Activated T-helper 17 cell treated with anti-CD3 and anti-CD28 coated beads, Interleukin-2, amount 50 U/mL, for 72 hours (primary cell): ENCODE measurements around the gene ZDHHC11. TPM values are rescaled to one million over a fixed set of nuclear protein-coding genes. Genes with fewer than 3 reads are reported as not detected.
"Not testable (repeated sequence)": the region's sequence is repeated elsewhere in the genome, so short reads cannot be mapped to it uniquely, and the experiment has no call there.

Experiments
- ATAC-seq: fragments of 150-1000 bp; cut with Tn5 transposase; replicated peaks from 2 replicates; pipeline ENCODE4 v1.10.0; 2021; ENCODE audit warnings: mild to moderate bottlenecking, moderate library complexity
- H3K27ac Mint-ChIP-seq: one replicate; pipeline ENCODE4 v1.8.0; 2022; ENCODE audit warnings: mixed read lengths
- H3K27me3 Mint-ChIP-seq: one replicate; pipeline ENCODE4 v1.8.0; 2022; ENCODE audit warnings: mixed read lengths
- H3K36me3 Mint-ChIP-seq: one replicate; pipeline ENCODE4 v1.8.0; 2022; ENCODE audit warnings: low read depth, mild to moderate bottlenecking, mixed read lengths
- H3K4me1 Mint-ChIP-seq: one replicate; pipeline ENCODE4 v1.8.0; 2022; ENCODE audit warnings: mixed read lengths
- H3K4me3 Mint-ChIP-seq: one replicate; pipeline ENCODE4 v1.8.0; 2022; ENCODE audit warnings: mild to moderate bottlenecking, mixed read lengths
- H3K9me3 Mint-ChIP-seq: one replicate; pipeline ENCODE4 v1.8.0; 2022; ENCODE audit warnings: mixed read lengths
- total RNA-seq, 2 donors: library from RNA; stranded (reverse); gene quantifications; one replicate each; pipeline ENCODE4 v1.2.3, GENCODE V29; 2022

Gene ZDHHC11
- total RNA-seq, 2 donors from 2014 or later, result 13.6 to 26.8 TPM

DNA sequence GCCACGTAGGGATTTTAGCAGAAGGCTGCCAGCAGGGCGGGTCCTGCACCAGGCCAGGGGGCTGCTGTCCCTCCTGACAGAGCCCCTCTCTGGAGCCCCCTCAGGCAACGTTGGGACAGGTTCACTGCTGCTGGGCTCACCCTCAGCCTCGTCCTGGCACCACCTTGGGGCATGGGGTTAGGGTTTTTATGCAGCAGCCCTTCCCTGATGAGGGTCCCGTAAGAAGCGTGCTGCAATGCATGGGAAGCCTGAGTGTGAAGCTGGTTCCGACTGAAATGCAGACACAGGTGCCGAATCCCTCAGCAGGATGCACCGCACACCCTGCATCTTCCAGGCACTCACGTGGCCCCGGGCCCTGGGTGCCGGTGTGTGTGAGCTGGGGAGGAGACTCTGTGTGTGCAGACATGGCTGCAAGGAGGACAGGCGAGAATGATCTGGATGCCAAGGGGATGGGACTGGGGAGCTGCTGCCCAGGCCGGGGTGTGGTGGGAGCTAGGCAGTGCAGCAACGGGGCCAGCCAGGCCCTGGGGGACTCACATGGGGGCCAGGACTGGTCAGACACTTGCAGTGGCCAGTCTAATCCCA lies 93.3 kb downstream of the ZDHHC11 start:
- Mint-ChIP-seq H3K4me3 (no peak overlapping the region), H3K4me1 (peaks cover 15% of the 10 kb centered on the region), H3K27me3 (no peaks in the 10 kb centered on the region), H3K36me3 (peaks cover 5% of the 10 kb centered on the region), H3K27ac (peak overlapping the region; percentile 28), H3K9me3 (no peaks in the 10 kb centered on the region)
- no peak for ATAC-seq

DNA sequence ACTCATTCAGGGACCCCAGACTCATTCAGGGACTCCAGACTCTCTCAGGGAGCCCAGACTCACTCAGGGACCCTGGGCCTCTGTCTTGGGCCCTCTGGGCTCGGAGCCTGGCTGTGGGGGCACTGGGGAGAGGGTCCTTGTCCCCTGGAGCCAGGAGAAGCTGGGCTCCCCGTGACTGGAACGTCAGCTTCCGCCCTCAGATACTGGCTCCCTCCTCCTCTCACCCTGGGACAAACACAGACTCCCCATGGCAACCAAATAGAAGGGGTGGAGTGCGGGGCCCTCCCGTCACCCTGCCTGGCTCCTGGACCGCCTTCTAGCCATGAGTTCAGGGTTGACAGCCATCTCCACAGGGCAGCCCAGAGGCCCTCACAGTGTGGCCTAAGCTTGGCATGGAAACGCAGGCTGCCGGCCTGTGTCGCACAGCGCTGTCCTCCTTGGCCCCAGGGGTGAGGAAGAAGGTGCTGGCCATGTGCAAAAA lies 93.9 kb downstream of the ZDHHC11 start:
- no peak for ATAC-seq
- peaks cover 5% of the 10 kb centered on the region for H3K36me3 Mint-ChIP-seq
- H3K4me3 Mint-ChIP-seq, result no peak overlapping the region
- peaks cover 15% of the 10 kb centered on the region for H3K4me1 Mint-ChIP-seq
- H3K9me3 Mint-ChIP-seq, result no peaks in the 10 kb centered on the region
- H3K27ac Mint-ChIP-seq, result no peak overlapping the region
- H3K27me3 Mint-ChIP-seq, result no peaks in the 10 kb centered on the region

DNA sequence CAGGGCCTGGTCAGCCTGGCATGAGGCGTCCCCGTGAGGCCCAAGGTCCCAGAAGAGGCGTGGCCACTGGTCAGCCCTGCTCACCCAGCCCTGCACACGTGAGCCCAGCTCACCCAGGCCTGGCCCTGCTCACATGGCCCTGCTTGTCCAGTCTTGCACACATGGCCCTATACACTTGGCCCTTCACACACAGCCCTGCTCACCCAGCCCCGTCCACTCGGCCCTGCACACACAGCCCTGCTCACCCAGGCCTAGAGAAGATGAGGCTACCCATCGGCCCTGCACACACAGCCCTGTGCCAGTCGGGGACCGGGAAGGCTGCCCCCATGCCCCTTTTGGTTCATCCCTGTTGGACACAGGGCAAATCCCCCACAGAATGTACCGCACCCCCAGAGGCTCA lies 94.6 kb downstream of the ZDHHC11 start:
- H3K9me3 Mint-ChIP-seq, result no peaks in the 10 kb centered on the region
- peaks cover 15% of the 10 kb centered on the region for H3K4me1 Mint-ChIP-seq

DNA sequence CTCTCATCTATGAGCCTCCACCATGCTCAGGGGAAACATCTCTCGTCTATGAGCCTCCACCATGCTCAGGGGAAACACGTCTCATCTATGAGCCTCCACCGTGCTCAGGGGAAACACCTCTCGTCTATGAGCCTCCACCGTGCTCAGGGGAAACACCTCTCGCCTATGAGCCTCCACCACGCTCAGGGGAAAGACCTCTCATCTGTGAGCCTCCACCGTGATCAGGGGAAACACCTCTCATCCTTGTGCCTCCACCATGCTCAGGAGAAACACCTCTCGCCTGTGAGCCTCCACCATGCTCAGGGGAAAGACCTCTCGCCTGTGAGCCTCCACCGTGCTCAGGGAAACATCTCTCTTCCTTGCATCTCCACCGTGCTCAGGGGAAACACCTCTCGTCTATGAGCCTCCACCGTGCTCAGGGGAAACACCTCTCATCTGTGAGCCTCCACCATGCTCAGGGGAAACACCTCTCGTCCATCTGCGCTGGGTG lies 96.6 kb downstream of the ZDHHC11 start:
- ATAC-seq, result peak; percentile 57
- Mint-ChIP-seq H3K27ac (peak overlapping the region; percentile 90), H3K4me1 (peaks cover 13% of the 10 kb centered on the region), H3K4me3 (peak overlapping the region; percentile 55)
- not testable (repeated sequence) for H3K9me3 Mint-ChIP-seq, H3K36me3 Mint-ChIP-seq, H3K27me3 Mint-ChIP-seq

More for the DNA sequence above, 94.6 kb downstream of the ZDHHC11 start:
- H3K27me3 Mint-ChIP-seq, result no peaks in the 10 kb centered on the region
- H3K4me3 Mint-ChIP-seq, result no peak overlapping the region
- ATAC-seq, result no peak
- H3K27ac Mint-ChIP-seq, result no peak overlapping the region
- peaks cover 5% of the 10 kb centered on the region for H3K36me3 Mint-ChIP-seq

DNA sequence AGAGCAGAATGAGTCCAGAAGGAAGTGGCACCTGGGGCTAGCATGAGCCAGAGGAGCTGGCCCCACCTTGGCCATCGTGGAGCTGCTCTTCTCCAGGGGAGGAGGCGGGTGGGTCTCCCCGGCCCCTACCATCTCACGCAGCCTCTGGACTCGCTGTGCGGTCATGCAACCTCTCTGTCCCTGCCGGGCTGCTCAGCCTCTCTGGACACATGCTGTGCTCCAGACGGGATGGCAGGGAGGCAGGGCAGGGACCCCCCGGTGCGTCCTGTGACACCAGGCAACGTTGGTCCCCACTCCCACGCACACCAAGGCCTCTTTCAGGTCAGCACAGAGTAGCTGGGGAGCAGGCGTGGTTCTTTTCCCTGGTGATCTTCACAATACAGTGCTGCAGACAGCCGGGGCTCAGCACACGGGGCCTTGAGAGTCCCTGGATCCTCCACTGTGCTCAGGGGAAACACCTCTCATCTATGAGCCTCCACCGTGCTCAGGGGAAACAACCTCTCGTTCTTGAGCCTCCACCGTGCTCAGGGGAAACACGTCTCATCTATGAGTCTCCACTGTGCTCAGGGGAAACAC lies 97.1 kb downstream of the ZDHHC11 start:
- peak; percentile 69 for ATAC-seq
- not testable (repeated sequence) for H3K9me3 Mint-ChIP-seq, H3K36me3 Mint-ChIP-seq, H3K4me1 Mint-ChIP-seq, H3K27me3 Mint-ChIP-seq
- Mint-ChIP-seq H3K4me3 (peak overlapping the region; percentile 55), H3K27ac (peak overlapping the region; percentile 90)

DNA sequence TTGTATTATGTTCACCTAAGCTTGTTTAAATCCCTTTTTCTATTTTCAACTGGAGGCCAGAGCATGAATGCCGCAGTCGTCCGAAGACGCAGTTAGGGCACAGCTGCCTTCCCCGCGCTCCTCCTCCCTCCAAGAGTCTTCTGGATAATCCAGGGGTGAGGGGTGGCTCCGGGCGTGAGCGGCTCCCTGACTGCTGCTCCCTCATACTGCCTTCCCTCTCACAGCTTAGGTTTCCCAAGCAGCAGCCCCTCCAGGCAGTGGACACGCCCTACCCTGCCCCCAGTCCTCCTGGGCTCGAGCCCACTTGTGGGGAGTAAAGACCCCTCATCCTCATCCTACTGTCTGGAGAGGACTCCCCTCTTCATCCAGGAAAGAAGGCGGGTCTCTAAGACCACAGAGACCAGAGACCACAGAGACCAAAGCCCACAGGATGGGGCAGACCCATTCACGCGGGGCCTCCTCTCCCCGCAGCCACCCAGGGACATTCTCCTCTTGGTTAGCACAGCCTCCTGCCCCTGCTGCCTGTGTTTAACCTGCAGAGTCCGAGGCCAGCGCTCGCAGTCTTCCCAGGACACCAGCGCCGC lies 98.2 kb downstream of the ZDHHC11 start:
- H3K4me1 Mint-ChIP-seq, ATAC-seq, H3K4me3 Mint-ChIP-seq, H3K27me3 Mint-ChIP-seq, H3K36me3 Mint-ChIP-seq, H3K27ac Mint-ChIP-seq, H3K9me3 Mint-ChIP-seq: not testable (repeated sequence)

DNA sequence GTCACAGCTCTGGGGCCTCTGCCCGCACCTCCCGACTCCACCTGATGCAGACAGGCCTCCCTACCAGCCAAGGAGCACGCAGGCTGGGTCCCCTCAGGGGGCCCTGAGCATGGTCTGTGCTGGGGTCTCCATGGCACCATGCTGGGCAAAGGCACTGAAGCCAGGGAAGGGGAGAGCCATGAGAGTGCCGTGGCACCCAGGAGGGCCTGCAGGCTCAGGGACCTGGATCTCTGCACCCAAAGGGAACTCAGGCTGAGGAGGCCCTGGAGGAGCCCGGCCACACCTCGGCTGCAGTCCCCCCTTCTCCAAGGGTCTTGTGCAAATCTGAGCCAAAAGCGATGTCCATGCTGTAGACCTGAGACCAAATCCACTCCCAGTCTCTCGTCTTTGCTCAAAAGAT lies 98.8 kb downstream of the ZDHHC11 start:
- not testable (repeated sequence) for H3K4me3 Mint-ChIP-seq, H3K36me3 Mint-ChIP-seq, H3K4me1 Mint-ChIP-seq, ATAC-seq, H3K27me3 Mint-ChIP-seq, H3K27ac Mint-ChIP-seq, H3K9me3 Mint-ChIP-seq

DNA sequence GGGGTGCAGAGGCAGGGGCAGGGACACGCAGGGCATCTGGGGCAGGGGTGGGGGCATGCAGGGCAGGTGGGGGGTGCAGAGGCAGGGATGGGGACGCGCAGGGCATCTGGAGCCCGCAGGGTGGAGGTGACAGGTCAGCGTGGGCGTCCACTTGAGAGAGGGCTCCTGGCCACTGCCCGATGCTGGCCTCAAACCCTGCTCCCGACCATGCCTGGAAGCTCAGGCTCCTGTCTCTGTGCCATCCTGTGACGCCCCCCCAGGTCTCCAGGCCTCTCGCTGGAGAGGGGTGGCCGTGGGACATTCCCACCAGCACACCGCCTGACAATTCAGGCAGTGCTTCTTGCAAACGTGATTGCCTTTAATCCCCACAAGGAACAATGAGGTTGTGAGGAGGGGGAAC lies 99.3 kb downstream of the ZDHHC11 start:
- Mint-ChIP-seq H3K27ac (no peak overlapping the region), H3K9me3 (no peaks in the 10 kb centered on the region), H3K4me1 (peaks cover 8% of the 10 kb centered on the region), H3K4me3 (no peak overlapping the region), H3K27me3 (no peaks in the 10 kb centered on the region), H3K36me3 (peaks cover 10% of the 10 kb centered on the region)
- ATAC-seq, result no peak

DNA sequence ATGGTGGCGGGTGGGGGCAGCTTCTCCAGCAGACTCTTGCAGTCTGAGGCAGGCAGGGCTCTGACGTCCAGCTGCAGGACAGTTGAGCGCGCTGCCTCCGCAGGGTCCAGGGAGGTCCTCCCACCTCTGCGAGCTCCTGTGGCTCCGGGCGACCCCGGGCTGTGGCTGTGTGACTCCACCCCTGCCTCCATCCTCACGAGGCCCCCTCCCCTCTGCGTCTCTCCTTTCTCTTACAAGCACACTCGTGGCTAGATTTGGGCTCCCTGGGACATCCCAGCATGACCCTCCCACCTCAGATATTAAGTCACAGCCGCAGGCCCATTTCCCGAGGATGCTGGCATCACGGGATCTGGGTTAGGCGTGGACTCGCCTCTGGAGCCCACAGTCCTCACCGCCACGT lies 100.6 kb downstream of the ZDHHC11 start:
- H3K27ac Mint-ChIP-seq, H3K27me3 Mint-ChIP-seq, H3K4me1 Mint-ChIP-seq, H3K36me3 Mint-ChIP-seq, H3K4me3 Mint-ChIP-seq, ATAC-seq, H3K9me3 Mint-ChIP-seq: not testable (repeated sequence)

DNA sequence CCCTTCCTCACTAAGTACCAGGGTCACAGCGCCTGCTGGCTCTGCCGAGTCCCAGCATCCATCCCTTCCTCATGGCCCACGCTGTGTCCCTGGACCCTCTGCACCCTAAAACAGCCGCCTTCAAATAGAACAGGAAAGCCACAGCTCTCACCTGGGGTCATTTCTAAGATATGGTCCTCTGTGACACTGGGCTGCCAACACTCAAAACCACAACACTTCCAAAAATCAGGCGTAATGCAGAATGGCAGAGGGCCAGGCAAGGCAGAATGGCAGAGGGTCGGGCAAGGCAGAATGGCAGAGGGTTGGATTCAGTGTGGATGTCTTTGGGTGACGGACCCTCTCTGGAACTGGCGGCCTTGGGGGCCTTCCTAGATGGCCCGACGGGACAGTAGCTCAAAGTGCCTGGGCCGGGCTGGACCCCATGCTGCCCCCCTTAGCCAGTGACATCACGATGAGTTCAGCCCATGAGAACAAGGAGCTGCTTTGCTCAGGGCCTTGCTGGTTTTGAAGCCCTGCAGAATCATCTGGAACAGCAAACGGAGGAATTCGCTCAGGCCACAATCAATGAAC lies 101.6 kb downstream of the ZDHHC11 start:
- H3K4me1 Mint-ChIP-seq, result peaks cover 4% of the 10 kb centered on the region
- peaks cover 8% of the 10 kb centered on the region for H3K36me3 Mint-ChIP-seq
- no peaks in the 10 kb centered on the region for H3K27me3 Mint-ChIP-seq
- H3K9me3 Mint-ChIP-seq, result no peaks in the 10 kb centered on the region
- no peak for ATAC-seq
- peak overlapping the region; percentile 70 for H3K27ac Mint-ChIP-seq
- no peak overlapping the region for H3K4me3 Mint-ChIP-seq

DNA sequence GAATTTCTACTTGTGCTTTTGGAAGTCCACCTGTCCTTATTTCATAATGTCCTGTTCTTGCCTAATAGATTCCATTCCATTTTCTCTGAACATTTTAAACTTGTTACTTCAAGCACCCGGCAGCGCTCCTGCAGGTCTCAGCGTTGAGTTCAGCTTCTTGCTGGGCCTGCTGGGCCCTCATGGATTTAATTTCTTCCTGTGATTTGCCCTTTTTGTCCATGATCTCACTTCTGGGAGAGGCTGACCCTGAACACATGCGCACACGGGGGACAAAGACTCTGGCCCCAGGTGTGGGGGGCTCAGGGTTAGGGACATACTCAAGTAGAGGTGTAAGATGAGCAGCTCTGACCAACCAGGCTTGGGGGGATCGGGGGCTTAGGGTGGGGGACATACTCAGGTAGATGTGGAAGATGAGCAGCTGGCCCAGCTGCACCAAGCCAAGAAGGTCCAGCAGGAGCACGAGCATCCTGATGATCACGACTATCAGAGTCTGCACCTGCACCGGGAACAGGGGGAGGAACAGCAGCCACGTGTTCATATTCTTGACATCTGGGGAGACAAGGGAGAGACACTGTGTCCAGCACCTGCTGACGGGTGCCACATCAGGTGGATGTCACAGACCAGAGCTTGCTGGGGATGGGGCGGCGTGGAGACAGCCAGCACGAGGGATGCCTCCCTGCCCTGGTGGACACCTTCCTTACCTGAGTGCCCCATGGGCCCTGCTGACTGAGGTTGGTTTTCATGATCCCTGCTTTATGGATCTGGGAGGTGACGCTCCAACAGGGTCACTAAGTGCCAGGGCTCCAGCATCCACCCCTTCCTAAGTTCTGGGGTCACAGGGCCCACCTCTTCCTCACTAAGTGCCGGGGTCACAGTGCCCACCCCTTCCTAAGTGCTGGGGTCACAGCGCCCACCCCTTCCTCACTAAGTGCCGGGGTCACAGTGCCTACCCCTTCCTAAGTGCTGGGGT lies 102.5 kb downstream of the ZDHHC11 start:
- not testable (repeated sequence) for ATAC-seq, H3K4me3 Mint-ChIP-seq, H3K4me1 Mint-ChIP-seq, H3K9me3 Mint-ChIP-seq, H3K27me3 Mint-ChIP-seq, H3K36me3 Mint-ChIP-seq
- H3K27ac Mint-ChIP-seq, result peak overlapping the region; percentile 70

DNA sequence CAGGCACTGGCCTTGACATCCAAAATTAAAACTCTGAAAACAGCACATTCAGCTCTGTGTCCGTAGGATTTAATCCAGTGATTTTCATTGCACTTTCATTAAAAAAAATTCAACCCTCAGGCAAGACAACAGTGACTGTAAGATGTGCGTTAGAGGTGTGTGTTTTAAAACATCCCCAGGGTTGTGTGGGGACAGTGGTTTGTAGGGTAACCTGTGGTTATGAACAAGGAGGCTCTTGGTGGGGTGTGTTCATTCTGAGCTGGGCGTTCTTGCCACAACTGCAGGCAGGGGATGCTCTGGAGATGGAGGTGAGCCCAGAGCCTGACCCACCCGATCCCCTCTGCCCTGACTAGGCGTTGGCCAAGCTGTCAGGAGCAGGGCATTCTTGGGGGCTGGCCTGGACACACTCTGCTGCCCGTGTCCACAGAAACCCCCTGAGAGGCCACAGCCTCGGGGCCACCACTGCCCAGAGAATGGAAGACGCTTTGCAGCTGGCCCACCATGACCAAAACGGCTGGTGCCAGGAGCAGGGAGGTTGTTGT lies 103.4 kb downstream of the ZDHHC11 start:
- not testable (repeated sequence) for H3K4me1 Mint-ChIP-seq, H3K36me3 Mint-ChIP-seq, H3K9me3 Mint-ChIP-seq, ATAC-seq, H3K27me3 Mint-ChIP-seq, H3K27ac Mint-ChIP-seq, H3K4me3 Mint-ChIP-seq

DNA sequence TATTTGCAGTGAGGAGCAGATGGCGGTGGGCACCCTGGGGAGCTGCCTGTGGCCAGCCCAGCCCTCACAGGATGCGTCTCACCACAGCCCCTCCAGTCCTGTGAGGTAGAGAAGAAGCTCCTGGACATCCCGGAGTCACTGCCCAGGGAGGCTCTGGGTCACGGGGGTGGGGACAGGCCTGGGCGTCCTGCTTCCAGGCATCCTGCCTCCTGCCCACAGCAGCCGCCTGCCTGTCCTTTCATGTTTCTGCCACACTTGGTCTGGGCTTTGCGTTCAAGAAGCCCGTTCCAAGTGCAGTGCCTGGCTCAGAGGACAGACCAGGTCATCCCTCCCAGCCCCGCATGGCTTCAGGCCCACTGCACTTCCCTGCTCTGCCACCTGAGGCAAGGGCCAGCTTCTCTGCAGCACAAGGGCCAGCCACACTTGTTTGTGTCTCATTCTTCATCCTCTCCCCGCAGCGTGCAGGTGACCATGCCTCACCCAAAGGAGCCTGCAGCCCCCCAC lies 104.5 kb downstream of the ZDHHC11 start:
- Mint-ChIP-seq H3K4me1 (no peaks in the 10 kb centered on the region), H3K27me3 (no peaks in the 10 kb centered on the region), H3K27ac (no peak overlapping the region), H3K36me3 (peaks cover 5% of the 10 kb centered on the region), H3K4me3 (no peak overlapping the region), H3K9me3 (no peaks in the 10 kb centered on the region)
- no peak for ATAC-seq
